GM23248 (cell line): ENCODE measurements around the gene MYO18B.

Experiments
- EZH2 ChIP-seq: fragments of 200-600 bp; sonication (generic); IDR thresholded peaks from 2 replicates; pipeline ENCODE4 v1.6.1; 2018; ENCODE audit warnings: antibody characterized with exemption, mild to moderate bottlenecking; ENCODE audit not compliant: insufficient read depth, poor library complexity, severe bottlenecking
- EZH2phosphoT487 ChIP-seq: fragments of 200-600 bp; sonication (generic); IDR thresholded peaks from 2 replicates; pipeline ENCODE4 v1.6.1; 2018; ENCODE audit warnings: antibody characterized with exemption, moderate library complexity, mild to moderate bottlenecking, low read depth; ENCODE audit not compliant: insufficient read depth

- TF ChIP-seq EZH2phosphoT487 (no peak), EZH2 (no peak)
Observed at GRCh38 chr22:25911243-25911972, 169.4 kb downstream of the MYO18B start.
